ENCODE results near the gene ATP4A.

Gene ATP4A

GRCh38 chr19:35549174-35549788, 14.2 kb downstream of the ATP4A start:
- peak; percentile 54 to 62 for DNase-seq

DNA sequence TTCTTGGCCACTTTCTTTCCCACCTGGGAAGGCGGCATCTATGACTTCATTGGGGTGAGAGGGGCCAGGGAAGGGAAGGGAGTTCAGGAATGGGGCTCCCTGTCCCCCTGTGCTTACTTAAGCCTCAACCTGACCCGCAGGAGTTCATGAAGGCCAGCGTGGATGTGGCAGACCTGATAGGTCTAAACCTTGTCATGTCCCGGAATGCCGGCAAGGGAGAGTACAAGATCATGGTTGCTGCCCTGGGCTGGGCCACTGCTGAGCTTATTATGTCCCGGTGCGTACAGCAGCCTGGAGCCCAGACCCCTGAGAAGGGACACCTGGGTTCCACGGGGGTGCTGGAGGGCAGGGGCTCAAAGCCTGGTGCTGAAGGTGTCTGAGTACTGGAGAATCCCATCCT, 16.9 kb downstream of the ATP4A start:
- no peak for DNase-seq

GRCh38 chr19:35545855-35546381, 17.5 kb downstream of the ATP4A start:
- DNase-seq, result peak; percentile 56 to 67

DNA sequence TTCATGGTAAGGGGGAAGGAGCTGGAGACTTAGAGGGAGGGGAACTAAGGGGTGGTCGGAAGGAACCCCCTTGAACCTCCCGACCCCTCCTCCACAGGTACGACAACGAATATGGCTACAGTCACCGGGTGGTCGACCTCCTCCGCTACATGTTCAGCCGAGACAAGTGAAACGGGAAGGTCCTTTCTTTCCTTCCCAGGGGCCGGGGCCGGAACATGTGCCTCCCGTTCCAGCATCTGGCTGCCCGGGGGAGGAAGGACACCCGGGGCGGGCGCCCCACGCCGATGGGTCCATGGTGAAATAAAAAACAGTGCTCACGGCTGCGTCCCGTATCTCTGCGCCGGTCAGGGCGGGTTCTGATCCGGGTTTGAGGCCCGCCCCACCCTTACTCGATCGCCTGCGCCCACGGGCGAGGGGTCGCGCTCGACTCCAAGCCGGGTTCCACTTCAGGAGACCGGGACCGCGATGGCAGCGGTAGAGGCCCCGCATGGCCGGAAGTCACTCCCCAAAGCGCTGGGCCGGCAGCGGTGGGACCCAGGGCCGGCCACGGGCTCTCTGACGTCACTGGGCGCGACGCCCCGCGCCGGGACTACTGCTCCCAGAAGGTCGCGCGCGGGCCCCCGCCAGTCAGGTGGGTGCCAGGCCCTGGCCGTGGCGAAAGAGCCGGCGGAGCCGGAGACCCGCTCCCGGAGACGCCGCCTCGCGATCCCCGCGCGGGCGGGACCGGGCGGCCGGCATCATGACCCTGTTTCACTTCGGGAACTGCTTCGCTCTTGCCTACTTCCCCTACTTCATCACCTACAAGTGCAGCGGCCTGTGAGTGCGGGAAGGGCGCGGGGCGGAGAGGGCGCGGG, 18.2 kb downstream of the ATP4A start, which contains the start of gene TMEM147:
TMEM147 (plus strand) TSS at position 626 of the 854 bp plus-strand sequence; CDS start at position 740, 114 bp downstream.
- DNase-seq, result peak; percentile 76 to 80

- no peak for DNase-seq
These were observed 19.2 kb downstream of the ATP4A start for GRCh38 chr19:35544110-35544802.

- no peak for DNase-seq
These were observed 20.0 kb downstream of the ATP4A start for GRCh38 chr19:35543280-35544109.

DNA sequence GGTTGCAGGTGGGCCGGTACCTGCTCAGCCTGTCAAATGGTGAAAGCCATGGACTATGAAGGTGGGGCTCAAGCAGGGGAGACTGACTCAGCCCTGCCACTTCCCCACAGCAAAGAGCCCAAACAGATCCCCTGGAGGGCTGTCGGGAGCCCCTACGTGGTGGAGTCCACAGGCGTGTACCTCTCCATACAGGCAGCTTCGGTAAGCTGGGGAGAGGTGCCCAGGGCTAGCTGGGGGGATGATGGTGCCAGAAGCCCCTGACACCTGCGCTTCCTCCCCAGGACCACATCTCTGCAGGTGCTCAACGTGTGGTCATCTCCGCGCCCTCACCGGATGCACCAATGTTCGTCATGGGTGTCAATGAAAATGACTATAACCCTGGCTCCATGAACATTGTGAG, 21.2 kb downstream of the ATP4A start:
- no peak for DNase-seq

- DNase-seq, result no peak
These were observed 23.0 kb downstream of the ATP4A start for GRCh38 chr19:35540356-35540927.

- no peak for DNase-seq
These were observed 23.6 kb downstream of the ATP4A start for GRCh38 chr19:35539850-35540249.

- no peak for DNase-seq
These were observed 24.1 kb downstream of the ATP4A start for GRCh38 chr19:35539314-35539713.

- no peak for DNase-seq
These were observed 28.5 kb downstream of the ATP4A start for GRCh38 chr19:35534803-35535480.

DNA sequence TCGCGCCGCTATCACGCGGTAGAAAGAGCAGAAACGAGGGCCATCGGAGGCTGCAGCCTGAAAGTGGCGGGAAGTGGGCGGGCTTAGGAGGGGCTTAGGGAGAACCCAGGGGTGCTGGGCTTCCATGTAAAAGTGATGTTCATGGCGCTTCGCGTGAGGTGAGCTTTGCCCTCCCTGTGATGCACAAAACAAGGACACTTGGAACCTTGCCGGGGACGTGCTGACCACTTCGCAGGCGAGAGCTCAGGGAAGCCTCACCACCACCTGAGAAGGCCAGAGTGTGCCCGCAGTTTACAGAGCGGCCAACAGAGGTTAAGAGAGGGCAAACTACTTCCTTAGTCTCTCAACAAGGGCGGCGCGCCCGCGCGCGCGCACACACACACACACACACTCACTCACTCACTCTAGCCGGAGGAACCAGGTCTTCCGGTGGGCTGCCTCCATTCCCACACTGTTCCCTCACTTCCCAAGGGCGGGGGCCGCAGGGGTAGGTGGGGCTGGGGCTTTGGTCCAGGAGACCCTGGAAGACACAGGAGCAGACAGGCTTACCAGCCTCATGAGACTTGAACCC, 29.6 kb downstream of the ATP4A start:
- DNase-seq, result no peak

DNA sequence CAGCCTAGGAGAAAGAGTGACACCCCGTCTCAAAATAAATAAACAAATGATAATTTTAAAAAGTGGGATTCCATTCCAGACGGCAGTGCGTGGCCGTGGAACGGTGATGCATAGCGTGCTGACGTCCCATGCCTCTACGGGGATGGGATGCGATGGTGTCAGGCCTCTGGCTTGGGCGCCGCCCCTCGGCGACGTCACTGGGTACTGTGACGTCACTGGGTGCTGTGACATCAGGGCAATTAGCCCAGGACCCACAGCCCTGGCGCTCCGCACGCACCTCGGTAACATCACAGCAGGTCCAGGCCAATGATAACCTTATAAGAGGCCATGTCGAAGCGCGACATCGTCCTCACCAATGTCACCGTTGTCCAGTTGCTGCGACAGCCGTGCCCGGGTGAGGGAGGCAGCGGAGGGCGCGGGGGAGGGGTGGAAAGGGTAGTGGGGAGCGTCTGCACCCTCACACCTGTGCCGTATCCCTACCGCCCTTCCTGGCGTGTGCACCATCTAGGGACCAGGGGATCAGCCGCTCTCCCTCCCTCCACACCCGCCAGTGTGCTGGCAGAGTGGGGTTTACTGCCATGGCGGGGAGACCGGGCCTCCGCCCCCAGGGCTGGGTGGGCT, 30.1 kb downstream of the ATP4A start, which contains the start of gene GAPDHS:
GAPDHS (plus strand) TSS at position 256 of the 621 bp plus-strand sequence; CDS start at position 328, 72 bp downstream.
- no peak for DNase-seq

GRCh38 chr19:35531291-35531690, 32.2 kb downstream of the ATP4A start:
- DNase-seq, result no peak

GRCh38 chr19:35529241-35530218, 33.9 kb downstream of the ATP4A start:
- no peak for DNase-seq

DNA sequence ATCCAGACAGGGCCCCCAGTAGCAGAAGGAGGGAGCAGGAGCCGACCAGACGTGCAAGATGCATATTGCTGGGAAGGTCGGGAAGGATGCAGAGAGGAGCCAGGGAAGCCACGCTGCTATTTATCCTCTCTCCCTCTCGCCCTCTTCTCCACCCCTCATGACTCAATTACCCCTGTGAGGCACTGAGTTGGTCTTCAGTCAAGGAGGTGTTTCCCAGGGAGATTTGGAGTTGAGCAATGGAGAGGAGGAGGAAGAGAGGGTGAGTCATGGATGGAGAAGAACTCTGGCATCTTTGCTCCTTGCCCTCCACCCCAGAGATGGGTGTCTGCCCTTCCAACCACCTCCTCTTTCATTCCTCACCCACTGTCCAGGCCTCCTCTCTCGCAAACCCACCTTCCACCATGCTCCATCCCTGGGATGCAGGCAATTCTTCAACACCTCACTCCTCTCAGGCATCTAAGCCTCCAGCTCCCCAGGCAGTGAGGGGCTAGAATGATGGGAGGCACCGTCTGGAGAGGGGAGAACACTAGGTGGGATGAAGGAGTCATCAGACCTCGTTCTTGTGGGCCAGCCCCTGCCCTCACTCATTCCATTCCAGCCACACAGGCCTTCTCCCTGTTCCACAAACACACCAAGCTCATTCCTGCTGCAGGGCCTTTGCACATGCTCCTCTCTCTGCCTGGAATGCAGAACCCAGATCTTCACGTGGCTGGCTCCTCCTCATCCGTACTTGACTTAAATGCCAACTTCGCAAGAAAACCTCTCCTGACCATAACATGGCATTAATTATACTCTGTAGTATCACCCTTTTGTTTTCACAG, 35.0 kb downstream of the ATP4A start, which contains the start of gene SBSN:
SBSN (minus strand) TSS at position 94 of the 821 bp plus-strand sequence; CDS start at position 64, 30 bp downstream.
- DNase-seq, result no peak

GRCh38 chr19:35525873-35526272, 37.6 kb downstream of the ATP4A start:
- DNase-seq, result no peak
